PC-3 (cell line): ENCODE measurements around the gene UGT1A5.

ENCODE experiments used
- EZH2 ChIP-seq: fragments of 300-600 bp; sonication (generic); IDR thresholded peaks from one replicate; pipeline ENCODE4 v1.6.1; 2017; ENCODE audit warnings: antibody characterized with exemption, mild to moderate bottlenecking, low read length; ENCODE audit not compliant: unreplicated experiment
- EZH2phosphoT487 ChIP-seq: fragments of 300-600 bp; sonication (generic); IDR thresholded peaks from 2 replicates; pipeline ENCODE4 v1.6.1; 2018; ENCODE audit warnings: mild to moderate bottlenecking, antibody characterized with exemption, low read length, borderline replicate concordance
- TF ChIP-seq, protein P1 (sequence below): fragments of 300-600 bp; sonication (generic); conservative IDR thresholded peaks from 2 replicates; pipeline ENCODE4 v1.5.1; 2017; ENCODE audit warnings: antibody characterized with exemption, low read depth, mild to moderate bottlenecking, low read length

- TF ChIP-seq, protein P1, sequence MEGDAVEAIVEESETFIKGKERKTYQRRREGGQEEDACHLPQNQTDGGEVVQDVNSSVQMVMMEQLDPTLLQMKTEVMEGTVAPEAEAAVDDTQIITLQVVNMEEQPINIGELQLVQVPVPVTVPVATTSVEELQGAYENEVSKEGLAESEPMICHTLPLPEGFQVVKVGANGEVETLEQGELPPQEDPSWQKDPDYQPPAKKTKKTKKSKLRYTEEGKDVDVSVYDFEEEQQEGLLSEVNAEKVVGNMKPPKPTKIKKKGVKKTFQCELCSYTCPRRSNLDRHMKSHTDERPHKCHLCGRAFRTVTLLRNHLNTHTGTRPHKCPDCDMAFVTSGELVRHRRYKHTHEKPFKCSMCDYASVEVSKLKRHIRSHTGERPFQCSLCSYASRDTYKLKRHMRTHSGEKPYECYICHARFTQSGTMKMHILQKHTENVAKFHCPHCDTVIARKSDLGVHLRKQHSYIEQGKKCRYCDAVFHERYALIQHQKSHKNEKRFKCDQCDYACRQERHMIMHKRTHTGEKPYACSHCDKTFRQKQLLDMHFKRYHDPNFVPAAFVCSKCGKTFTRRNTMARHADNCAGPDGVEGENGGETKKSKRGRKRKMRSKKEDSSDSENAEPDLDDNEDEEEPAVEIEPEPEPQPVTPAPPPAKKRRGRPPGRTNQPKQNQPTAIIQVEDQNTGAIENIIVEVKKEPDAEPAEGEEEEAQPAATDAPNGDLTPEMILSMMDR = no peak
- TF ChIP-seq EZH2phosphoT487 = no peak
- no peak for TF ChIP-seq EZH2
Observed at GRCh38 chr2:233780771-233781170, 68.1 kb downstream of the UGT1A5 start.
